HG03460 (cell line): ENCODE measurements around the gene GLTP.
"Not testable (repeated sequence)": the region's sequence is repeated elsewhere in the genome, so short reads cannot be mapped to it uniquely, and the experiment has no call there.

Experiments
- ATAC-seq: cut with Tn5 transposase; IDR thresholded peaks from one replicate; pipeline ENCODE4 v1.9.1; 2021; ENCODE audit not compliant: unreplicated experiment

Gene GLTP, protein sequence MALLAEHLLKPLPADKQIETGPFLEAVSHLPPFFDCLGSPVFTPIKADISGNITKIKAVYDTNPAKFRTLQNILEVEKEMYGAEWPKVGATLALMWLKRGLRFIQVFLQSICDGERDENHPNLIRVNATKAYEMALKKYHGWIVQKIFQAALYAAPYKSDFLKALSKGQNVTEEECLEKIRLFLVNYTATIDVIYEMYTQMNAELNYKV

DNA sequence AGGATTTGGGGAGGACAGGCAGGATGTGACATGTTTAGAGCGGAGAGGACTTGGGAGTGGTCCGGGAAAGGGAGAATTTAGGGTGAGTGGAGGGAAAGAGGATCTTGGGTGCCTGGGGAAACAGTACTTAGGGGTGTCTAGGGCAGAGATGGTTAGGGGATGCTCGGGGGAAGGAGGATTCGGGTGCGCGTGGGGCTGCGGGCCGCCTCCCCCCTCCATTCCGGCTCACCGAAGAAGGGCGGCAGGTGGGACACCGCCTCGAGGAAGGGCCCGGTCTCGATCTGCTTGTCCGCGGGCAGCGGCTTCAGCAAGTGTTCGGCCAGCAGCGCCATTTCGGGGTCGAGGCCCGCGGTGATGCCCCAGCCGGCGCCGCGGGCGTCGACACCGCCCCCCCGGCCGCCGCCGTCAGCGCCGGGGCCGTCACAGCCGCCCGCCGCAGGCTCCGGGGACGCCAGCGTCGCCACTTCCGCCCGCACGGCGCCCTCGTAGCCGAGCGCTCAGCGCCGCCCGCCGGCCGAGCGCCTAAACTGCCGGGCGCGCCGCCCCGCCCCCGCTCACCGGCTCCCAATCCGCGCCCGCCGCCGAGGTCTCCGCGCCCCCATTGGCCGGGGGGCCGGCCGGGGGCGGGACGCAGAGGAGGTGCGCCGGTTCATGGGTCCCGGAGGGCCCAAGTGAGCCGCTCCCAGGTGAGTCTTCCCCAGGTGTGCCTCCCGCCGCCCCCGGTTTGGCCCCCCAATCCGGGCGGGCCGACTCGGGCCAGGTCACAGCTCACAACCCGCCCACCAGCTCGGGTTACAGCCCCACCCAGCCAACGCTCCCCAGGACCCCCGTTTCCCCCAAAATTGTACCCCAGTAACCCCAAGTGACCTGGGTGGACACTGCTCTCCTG, at the start of gene GLTP:
Gene GLTP (minus strand): TSS at position 499 of the 889 bp plus-strand sequence. CDS start 167 bp downstream, at position 332.
- peak; percentile 91 for ATAC-seq

DNA sequence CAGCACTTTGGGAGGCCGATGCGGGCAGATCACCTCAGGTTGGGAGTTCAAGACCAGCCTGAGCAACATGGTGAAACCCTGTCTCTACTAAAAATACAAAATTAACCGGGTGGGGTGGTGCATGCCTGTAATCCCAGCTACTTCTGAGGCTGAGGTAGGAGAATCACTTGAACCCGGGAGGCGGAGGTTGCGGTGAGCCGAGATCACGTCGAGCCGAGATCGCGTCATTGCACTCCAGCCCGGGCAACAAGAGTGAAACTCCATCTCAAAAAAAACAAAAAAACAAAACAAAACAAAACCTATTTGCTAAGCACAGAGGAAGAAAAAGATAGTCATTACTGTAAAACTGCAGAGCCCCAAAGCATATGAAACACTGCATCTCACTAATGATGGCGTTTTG, 49.0 kb upstream of the GLTP start:
- ATAC-seq = not testable (repeated sequence)

DNA sequence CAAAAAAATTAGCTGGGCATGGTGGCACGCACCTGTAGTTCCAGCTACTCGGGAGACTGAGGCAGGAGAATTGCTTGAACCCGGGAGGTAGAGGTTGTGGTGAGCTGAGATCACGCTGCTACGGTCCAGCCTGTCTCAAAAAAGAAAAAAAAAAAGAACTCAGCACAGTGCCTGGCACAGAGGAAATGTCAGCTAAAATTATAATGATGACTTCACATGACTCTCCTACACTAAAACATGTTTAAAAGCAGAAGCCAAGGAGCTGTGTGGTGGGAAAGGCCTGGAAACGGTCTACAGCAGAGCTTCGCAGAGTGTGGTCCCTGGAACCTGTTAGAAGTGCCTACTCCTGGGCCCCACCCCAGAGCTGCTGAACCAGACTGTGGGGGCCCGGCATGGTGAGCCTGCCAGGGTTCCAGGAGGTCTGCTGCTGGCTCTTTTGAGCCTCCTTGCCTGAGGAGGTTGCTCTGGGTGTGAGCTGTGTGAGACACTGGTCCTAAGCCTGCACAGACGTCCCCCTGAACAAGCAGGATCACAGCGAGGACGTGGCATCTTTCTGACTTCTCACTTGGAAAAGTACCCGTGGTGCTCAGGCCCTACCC, 47.8 kb upstream of the GLTP start:
- ATAC-seq = no peak

DNA sequence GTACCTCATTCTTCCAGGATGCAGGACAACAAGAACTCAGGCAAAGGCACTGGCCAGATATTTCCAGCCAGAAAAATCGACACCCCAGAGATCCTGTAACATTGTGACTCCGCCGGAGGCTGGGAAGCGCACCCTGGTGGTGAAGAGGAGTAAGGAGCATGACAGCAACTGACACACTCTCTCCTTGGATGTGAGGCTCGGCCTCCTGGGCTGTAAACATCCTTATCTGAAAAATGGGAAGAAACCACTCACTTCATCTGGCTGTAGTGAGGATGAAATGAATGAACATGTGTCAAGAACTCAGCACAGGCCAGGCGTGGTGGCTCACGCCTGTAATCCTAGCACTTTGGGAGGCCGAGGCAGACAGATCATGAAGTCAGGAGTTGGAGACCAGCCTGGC, 47.3 kb upstream of the GLTP start:
- ATAC-seq = no peak

DNA sequence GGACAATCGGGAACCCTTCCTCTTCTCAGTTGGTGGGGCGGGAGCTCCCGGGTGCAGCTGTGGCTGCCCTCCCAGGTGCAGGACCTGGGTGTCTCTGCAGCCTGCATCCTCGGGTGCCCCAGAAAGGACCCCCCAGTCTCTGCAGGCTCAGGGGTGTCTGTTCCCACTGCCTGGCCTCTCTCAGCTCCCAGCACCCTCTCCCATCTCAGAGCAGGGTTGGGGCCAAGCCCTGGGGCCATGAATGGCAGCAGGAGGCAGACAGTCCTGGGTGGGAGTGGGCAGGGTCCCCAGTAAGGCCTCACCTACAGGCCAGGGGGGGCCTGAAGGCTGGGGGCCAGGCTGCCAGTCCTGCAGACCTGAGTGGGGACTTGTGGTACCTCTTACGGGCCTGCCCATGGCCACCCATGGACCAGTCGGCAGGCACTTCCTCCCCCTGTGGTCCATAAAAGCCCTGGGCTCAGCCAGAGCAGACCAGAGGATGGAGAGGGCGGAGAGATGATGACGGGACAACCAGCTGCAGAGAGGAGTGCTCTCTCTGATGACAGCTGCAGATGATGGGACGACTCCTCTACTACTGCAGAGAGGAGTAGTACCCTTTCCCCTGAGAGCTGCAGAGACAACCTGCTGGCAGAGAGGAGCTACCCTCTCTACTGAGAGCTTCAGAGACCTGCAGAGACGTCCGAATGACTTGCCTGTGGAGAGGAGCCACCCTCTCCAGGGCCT, 46.3 kb upstream of the GLTP start:
- no peak for ATAC-seq

DNA sequence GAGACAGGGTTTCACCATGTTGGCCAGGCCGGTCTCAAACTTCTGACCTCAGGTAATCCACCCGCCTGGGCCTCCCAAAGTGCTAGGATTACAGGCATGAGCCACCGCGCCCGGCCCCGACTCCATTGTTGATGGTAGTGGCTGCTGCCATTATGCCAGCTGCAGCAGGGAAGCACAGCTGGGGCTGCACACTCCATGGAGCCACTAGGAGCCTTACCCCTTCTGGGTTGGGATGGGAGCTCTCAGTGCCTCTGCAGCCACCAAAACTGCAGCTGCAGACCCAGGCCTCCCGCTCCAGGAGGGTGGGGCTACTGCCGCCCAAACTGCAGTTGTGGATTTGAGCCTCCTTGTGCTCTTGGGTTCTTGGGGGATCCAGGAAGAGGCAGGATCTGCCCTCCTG, 45.7 kb upstream of the GLTP start:
- no peak for ATAC-seq

DNA sequence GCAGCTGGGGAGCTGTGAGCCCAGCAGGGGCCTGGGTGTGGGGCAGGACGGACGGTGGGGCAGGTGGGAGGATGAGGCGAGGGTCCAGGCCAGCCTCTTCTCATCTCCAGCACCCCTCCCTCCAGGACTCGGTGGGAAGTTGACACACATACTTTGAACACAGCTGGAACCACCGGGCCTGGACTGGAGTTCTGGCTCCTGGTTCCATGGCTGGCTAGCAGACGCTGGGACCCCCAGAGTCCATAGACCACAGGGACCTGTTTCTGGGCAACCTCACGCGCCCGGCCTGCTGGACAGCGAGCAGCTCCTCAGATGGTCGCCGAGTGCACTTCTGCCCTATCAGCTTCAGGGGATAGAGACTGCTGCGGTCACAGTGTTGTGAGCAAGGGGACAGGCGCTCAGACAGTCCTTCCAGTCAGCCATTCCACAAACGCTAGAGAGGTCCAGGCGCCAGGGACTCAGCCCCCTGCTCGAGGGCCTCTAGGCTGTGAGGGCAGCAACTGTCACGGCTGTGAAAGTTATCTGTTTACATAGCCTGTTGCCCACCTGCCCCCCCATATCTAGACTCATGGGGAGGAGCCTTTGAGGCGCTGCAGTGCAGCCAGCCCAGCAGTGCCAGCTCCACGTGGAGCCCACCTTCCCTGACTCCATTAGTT, 45.0 kb upstream of the GLTP start:
- no peak for ATAC-seq

DNA sequence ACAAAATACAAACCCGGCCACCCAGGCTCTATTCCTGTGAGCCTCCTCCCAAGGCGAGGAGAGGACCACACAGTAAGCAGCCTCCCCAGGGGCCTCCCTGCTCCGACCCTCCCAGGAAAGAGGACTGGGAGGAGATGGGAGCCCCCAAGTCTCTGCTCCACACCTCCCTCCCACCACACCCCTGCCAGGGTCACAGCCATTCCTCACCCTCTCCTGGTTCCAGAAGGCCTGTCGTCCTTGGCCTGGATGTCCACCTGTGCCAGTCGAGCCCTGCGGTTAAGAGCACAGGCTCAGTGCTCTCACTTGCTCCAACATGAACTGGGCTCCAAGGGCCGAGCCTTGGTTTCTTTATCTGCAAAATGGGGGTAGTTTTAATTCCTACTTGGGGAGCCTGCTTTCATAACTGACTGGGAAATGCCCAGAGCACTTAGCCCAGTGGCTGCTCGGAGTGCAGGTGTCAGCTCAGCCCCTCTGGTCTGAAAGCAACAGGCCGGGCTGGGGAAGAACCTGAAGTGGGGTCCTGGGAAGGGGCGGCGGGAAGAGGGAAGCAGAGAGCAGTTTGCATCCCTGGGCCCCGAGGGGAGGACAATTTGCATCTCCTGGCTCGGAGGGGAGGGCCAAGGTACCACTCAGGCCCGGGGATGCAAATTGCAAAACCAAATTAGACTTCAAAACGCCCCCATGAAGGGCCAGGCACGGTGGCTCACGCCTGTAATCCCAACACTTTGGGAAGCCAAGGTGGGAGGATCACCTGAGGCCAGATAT, 43.3 kb upstream of the GLTP start:
- ATAC-seq = no peak

DNA sequence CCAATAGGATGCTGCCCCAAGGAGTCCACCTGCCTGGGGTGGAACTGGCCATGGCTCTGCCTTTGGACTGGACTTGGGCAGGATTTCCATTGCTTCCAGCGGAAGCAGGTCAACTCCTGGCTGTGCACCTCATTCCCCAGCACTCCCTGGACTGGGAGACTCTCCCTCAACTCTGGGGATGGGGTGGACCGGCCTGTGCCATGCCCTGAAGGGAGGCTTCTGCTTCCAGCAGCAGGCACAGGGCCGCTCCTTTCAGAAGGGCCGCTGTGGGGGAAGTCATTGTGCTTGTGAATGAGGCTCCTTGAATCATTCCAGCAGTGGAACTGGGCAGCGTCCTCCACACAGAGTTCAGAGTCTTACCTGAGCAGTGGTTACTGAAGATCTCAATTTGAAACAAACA, 42.7 kb upstream of the GLTP start:
- no peak for ATAC-seq

DNA sequence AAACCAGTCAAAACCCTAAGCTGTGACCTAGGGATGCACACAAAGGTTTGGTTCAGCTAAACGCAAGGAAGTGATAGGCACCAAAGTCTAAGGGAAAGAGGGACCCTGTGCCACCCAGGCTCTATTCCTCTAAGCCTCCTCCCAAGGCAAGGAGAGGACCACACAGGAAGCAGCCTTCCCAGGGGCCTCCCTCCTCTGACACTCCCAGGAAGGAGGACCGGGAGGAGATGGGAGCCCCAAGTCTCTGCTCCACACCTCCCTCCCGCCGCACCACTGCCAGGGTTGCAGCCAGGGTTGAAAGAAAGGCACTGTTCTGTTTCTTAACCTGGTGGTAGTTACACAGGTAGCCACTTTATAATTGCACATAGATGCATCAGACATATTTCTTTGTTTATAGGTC, 41.6 kb upstream of the GLTP start:
- no peak for ATAC-seq

DNA sequence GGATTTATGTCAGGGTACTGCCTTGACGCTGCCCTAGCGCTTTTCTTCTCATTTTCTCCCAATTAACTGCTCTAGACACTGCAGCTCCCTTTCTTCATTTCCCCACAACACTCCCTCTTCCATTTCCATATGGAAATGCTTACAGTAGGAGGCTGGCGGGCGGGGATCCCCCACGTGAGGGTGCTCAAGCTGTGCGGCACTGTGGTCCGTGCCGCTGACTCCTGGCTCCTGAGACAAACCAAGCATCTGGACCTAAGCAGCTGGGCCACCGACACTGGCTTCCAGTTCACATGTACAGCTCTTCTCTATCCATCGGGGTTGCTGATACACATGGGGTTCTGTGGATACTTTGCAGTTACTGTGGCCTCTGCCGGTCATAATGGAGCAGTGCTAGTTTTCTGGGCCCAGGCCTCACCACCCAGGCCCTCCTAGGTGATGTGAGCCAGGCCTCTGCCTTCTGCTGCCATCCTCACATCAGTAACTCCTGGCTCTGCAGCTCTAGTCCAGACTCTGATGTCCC, 40.0 kb upstream of the GLTP start:
- ATAC-seq = no peak

DNA sequence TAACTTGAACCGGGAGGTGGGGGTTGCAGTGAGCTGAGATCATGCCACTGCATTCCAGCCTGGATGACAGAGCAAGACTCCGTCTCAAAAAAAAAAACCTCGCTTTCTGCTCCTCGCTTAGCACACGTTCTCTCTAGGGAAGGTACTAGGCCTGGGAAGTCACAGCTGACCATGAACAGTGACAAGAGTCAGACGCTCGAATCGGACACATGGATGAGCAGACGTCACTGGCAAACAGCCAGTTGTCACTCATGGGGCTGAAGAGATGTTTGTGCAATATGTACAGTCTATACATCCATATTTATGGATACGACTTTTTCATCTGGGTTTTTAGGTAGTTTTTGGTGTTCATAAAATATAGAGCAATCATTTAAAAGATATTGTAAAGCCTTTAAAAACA, 39.1 kb upstream of the GLTP start:
- ATAC-seq = no peak

DNA sequence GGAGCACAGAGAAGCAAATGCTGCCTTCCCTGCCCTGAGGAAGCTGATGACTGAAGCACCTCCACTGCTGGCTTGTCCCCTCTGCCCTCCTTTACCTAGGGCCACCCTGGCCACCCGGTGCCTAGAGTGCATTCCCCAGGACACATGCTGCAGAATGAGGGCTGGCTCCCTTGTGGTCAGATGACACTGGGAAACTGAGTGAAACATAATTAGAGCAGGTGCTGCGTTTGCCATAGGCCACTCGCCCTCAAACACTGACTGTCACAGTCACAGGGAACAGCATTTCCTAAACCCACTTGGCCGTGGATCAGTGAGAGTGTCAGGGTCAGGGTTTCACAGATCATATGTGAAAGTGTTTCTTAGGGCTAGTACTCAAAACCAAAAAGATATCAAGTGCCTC, 35.7 kb upstream of the GLTP start:
- ATAC-seq = no peak

DNA sequence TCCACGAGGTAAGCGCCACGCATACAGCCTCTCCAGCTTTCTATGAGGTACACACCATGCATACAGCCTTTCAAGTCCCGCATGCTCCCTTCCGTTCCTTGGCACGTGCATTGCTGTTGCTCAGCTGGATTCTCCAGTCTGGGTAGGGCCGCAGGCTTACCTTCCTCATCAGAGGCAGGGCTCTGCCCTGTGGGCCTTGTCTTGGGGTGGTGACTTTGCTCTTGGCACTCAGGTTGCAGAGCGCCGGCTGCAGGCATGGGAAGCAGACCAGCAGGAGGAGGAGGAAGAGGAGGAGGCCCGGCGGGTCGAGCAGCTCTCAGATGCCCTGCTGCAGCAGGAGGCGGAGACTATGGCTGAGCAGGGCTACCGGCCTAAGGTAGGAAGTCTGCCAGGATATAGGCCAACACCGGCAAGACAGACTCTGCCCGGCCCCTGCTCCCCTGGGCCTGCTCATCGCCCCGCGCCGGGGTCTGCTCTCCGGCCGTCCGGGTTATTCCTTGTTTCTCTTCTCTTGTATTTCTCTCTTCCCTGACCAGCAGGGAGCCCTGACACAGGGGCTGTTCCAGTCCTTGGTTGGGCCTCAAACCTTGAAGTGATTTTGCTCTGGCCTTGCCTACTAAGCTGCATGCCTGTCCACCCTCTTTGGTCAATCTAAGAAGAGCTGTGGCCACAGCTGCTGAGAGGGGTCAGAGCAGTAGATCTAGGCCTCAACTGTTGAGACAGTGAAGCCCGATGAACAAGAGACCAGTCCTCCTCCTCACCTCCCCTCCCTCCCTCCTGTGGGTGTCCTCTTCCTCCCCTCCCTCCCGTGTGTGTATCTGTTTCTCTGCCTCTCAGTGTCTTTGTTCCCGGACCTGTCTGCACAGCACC, 35.1 kb upstream of the GLTP start:
- no peak for ATAC-seq

DNA sequence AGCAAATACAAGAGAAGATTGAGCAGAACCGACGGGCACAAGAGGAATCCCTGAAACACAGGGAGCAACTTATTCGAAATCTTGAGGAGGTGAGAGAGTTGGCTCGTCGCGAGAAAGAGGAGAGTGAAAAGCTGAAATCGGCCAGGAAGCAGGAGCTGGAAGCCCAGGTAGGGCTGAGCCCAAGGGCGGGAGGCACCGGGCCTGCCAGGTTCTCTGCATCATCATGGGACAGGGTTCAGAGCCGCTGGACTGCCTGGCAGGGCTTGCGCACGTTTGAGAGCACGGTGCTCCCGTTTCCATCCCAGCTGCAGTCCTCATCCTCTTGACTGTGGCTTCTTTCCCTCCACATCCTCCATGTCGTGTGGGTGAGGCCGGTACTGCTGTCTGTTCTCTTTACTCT, 34.1 kb upstream of the GLTP start:
- no peak for ATAC-seq

DNA sequence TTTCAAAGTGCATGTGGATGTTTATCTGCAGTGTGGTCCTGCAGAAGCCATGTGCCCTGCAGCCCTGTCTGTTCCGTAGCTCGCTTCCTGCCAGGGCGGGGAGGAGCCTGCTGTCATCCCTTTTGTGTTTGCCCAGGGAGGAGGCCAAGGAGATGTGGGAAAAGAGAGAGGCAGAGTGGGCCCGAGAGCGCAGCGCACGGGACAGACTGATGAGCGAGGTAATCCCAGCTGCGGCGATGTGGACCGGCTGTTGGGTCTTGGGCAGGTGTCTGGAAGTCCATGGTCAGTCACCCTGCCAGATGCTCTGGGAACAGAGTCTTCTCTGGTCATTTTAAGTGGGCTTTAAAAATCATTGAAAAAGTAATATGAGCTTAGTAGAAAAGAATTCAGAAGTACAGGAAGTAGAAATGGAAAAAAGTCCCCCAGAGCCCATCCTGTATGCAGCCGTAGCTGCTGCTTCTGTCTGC, 32.5 kb upstream of the GLTP start:
- ATAC-seq = no peak

DNA sequence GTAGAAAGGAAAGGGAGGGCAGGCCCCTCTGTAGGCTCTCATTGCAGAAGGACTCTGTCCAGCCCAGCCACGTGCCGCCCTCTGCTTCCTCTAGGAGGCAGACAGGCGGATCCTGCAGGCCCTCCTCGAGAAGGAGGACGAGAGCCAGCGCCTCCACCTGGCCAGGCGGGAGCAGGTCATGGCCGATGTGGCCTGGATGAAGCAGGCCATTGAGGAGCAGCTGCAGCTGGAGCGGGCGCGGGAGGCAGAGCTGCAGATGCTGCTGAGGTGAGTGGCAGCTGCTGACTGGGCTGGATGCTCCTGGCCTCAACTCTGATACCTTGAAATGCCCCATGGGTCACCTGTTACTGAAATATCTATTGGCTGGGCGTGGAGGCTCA, 30.6 kb upstream of the GLTP start:
- no peak for ATAC-seq

DNA sequence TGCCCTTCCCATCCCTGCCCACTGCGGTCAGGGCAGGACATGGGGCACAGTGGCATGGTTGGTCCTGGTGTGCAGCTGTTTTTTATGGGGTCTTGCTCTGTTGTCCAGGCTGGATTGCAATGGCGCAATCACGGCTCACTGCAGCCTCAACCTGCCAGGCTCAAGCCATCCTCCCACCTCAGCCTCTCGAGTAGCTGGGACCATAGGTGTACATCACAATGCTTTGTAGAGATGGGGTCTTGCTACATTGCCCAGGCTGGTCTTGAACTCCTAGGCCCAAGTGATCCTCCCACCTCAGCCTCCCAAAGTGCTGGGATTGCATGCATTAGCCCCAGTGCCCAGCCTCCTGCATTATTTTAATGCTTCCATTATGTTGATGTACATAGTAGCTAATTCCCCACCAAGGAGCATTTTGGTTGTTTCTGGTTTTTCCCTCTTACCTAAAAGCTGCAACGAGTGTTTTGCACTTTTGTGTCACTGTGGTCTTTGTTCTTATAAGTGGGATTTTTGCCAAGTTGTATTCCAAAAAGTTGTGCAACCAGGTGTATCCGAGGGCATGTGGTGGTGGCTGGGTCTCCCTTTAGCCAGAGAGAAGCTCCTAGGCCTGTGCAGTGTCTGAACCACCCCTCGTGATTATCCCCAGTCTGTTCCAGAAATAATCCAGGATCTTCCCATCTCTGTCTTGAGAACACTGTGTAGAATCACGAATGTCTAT, 30.1 kb upstream of the GLTP start:
- no peak for ATAC-seq
